B cell (primary cell): ENCODE results near the gene KIF4B. TPM values are rescaled to one million over a fixed set of nuclear protein-coding genes. Genes with fewer than 3 reads are reported as not detected.

ENCODE experiments used
- ATAC-seq: fragments of 200-7000 bp; cut with Tn5 transposase; one replicate; pipeline ENCODE4 v1.10.0; 2021; ENCODE audit warnings: low read depth, mild to moderate bottlenecking, moderate number of reproducible peaks, moderate library complexity
- CTCF ChIA-PET: fragments of 350-600 bp; sonication (Branson Sonifier 250); formaldehyde crosslinking; loops from one replicate; lab custom pipeline; 2021; ENCODE audit warnings: antibody characterized with exemption, inconsistent platforms; lab: Charles Lee
- POLR2A ChIA-PET: fragments of 350-600 bp; sonication (Branson Sonifier 250); formaldehyde crosslinking; loops from one replicate; lab custom pipeline; 2021; ENCODE audit warnings: antibody characterized with exemption; lab: Charles Lee
- DNase-seq: peaks from one replicate; pipeline ENCODE4 v3.0.0; 2013
- H2AFZ ChIP-seq: 2 replicates; pipeline ENCODE4 v1.6.1; 2012; ENCODE audit warnings: mild to moderate bottlenecking, low read depth, low read length; ENCODE audit not compliant: insufficient read depth, poor library complexity, severe bottlenecking
- H3K27ac ChIP-seq, 2 donors: 1 replicate in 1 of 2; 2 replicates in 1 of 2; pipeline ENCODE4 v1.5.1; 2012 to 2013; ENCODE audit warnings: low read length in 2 of 2, mild to moderate bottlenecking in 2 of 2, moderate library complexity in 1 of 2
- H3K27me3 ChIP-seq, 4 experiments: fragments of 200-600 bp in 1 of 4; sonication (generic) in 1 of 4; replicated peaks in 1 of 4; 1 replicate in 2 of 4; 2 replicates in 2 of 4; pipeline versions ENCODE4 v1.6.1 to v1.7.0; 2013 to 2016; ENCODE audit warnings: low read length in 3 of 4, mild to moderate bottlenecking in 2 of 4, mixed read lengths in 1 of 4, moderate library complexity in 1 of 4; ENCODE audit not compliant: insufficient read depth in 4 of 4, control insufficient read depth in 3 of 4; ENCODE audit errors: control extremely low read depth in 1 of 4
- H3K36me3 ChIP-seq, 2 experiments: replicated peaks in 1 of 2; 1 replicate in 1 of 2; 2 replicates in 1 of 2; pipeline versions ENCODE4 v1.6.1 to v1.7.1; 2013; ENCODE audit warnings: low read length in 1 of 2; ENCODE audit not compliant: insufficient read depth in 2 of 2, control insufficient read depth in 1 of 2; ENCODE audit errors: control extremely low read depth in 1 of 2, extremely low read depth in 1 of 2
- H3K4me1 ChIP-seq, 2 donors: fragments of 200-600 bp in 1 of 2; sonication (generic) in 1 of 2; 1 replicate in 1 of 2; 2 replicates in 1 of 2; pipeline versions ENCODE4 v1.5.1 to v1.6.1; 2013 to 2017; ENCODE audit warnings: low read length in 2 of 2; ENCODE audit not compliant: control insufficient read depth in 2 of 2, insufficient read depth in 2 of 2
- H3K4me2 ChIP-seq: replicated peaks from 2 replicates; pipeline ENCODE3; 2012; ENCODE audit warnings: mild to moderate bottlenecking, low read depth, low read length; ENCODE audit not compliant: poor library complexity, severe bottlenecking
- H3K4me3 ChIP-seq, 5 experiments: fragments of 200-600 bp in 1 of 5; sonication (generic) in 1 of 5; 1 replicate in 3 of 5; 2 replicates in 2 of 5; pipeline versions ENCODE4 v1.5.1 to v1.7.0; 2011 to 2016; ENCODE audit warnings: low read length in 4 of 5, mild to moderate bottlenecking in 4 of 5, low read depth in 2 of 5, control low read depth in 1 of 5, moderate library complexity in 1 of 5; ENCODE audit not compliant: insufficient read depth in 1 of 5; ENCODE audit errors: control extremely low read depth in 1 of 5, extremely low read depth in 1 of 5
- H3K79me2 ChIP-seq: fragments of 200-600 bp; sonication (generic); one replicate; pipeline ENCODE4 v1.6.0; 2016; ENCODE audit warnings: low read length; ENCODE audit not compliant: control insufficient read depth, insufficient read depth
- H3K9ac ChIP-seq: fragments of 200-600 bp; sonication (generic); 2 replicates; pipeline ENCODE4 v1.6.1; 2017; ENCODE audit warnings: mild to moderate bottlenecking, low read length, moderate library complexity
- H3K9me3 ChIP-seq, 3 donors: one replicate each; pipeline versions ENCODE4 v1.6.1 to v1.7.1; 2013; ENCODE audit warnings: low read length in 2 of 3; ENCODE audit not compliant: control insufficient read depth in 2 of 3, insufficient read depth in 1 of 3; ENCODE audit errors: control extremely low read depth in 1 of 3
- H4K20me1 ChIP-seq: 2 replicates; pipeline ENCODE4 v1.6.0; 2012; ENCODE audit warnings: mild to moderate bottlenecking, low read length; ENCODE audit not compliant: insufficient read depth, control insufficient read depth, poor library complexity, severe bottlenecking
- H3K27ac Mint-ChIP-seq: one replicate; pipeline ENCODE4 v1.8.0; 2021; ENCODE audit warnings: mixed read lengths
- H3K27me3 Mint-ChIP-seq: one replicate; pipeline ENCODE4 v1.8.0; 2021; ENCODE audit warnings: mixed read lengths
- H3K4me1 Mint-ChIP-seq: one replicate; pipeline ENCODE4 v1.8.0; 2021; ENCODE audit warnings: mixed read lengths
- H3K4me3 Mint-ChIP-seq: one replicate; pipeline ENCODE4 v1.8.0; 2021; ENCODE audit warnings: mixed read lengths
- H3K9me3 Mint-ChIP-seq: one replicate; pipeline ENCODE4 v1.8.0; 2022; ENCODE audit warnings: mixed read lengths; ENCODE audit not compliant: insufficient read depth
- CTCF ChIP-seq: fragments of 200-600 bp; IDR thresholded peaks from one replicate; pipeline ENCODE4 v1.8.0; 2022; ENCODE audit warnings: antibody characterized with exemption, mild to moderate bottlenecking
- EZH2 ChIP-seq: IDR thresholded peaks from 2 replicates; pipeline ENCODE4 v1.6.1; 2012; ENCODE audit warnings: borderline replicate concordance, low read depth, mild to moderate bottlenecking, moderate library complexity, low read length; ENCODE audit not compliant: insufficient read depth, poor library complexity, severe bottlenecking
- WGBS: methylation state at CpG from one replicate; pipeline ENCODE4 v1.1.5; 2013; ENCODE audit warnings: missing lambda C conversion rate; ENCODE audit not compliant: insufficient coverage; 5-methylcytosine and 5-hydroxymethylcytosine counted together
- intact Hi-C: fragments of 100-400 bp; cut with micrococcal nuclease; formaldehyde crosslinking; loops from one replicate; pipeline ENCODE4 v1.10.0; 2022
- polyA plus RNA-seq: library from polyadenylated mRNA; depleted of rRNA; stranded (reverse); fragments of >200 nt; gene quantifications from 2 replicates; pipeline ENCODE4 v1.2.3, GENCODE V29; 2012
- total RNA-seq, 2 donors: library from RNA; stranded (reverse); fragments of 120-200 nt in 1 of 2; gene quantifications; 1 replicate in 1 of 2; 2 replicates in 1 of 2; pipeline versions ENCODE4 v1.2.3 to v1.2.4, GENCODE V29; 2013 to 2022

The KIF4B gene
- total and polyA plus RNA-seq, 2 donors (not counting 1 experiment from before 2014, with no cell fraction given), result not detected

- TF ChIP-seq EZH2 (no peak), CTCF (no peak)
- H3K27me3 Mint-ChIP-seq, result peaks cover 27% of the 10 kb centered on the region
- intact Hi-C loops, result no loop called here
- no peak overlapping the region for H2AFZ ChIP-seq
- DNase-seq (no peak), ATAC-seq (no peak)
- H3K4me3 ChIP-seq, result no peak overlapping the region
- peaks cover 1% of the 10 kb centered on the region for H3K9me3 Mint-ChIP-seq
- peaks cover 0 to 9% (median 2%) of the 10 kb centered on the region in 3 donors for H3K9me3 ChIP-seq
- no peaks in the 10 kb centered on the region for H3K79me2 ChIP-seq
- H3K27me3 ChIP-seq, result no peaks in the 10 kb centered on the region
- no peak overlapping the region for H3K4me3 Mint-ChIP-seq
- 55% methylated on average over 3 of the region's 3 CpGs for WGBS
- ChIA-PET CTCF (no interaction called here), POLR2A (no interaction called here)
- H3K4me2 ChIP-seq, result no peak overlapping the region
- H3K4me1 Mint-ChIP-seq, result no peaks in the 10 kb centered on the region
- no peak overlapping the region for H3K27ac Mint-ChIP-seq
- no peaks in the 10 kb centered on the region for H3K4me1 ChIP-seq
- no peaks in the 10 kb centered on the region for H3K36me3 ChIP-seq
- H3K27ac ChIP-seq, result no peak overlapping the region
- H3K9ac ChIP-seq, result no peak overlapping the region
- H4K20me1 ChIP-seq, result no peaks in the 10 kb centered on the region
Observed at GRCh38 chr5:155023320-155023719, 9.8 kb downstream of the KIF4B start.

- Histone ChIP-seq H3K9me3 (peaks cover 0 to 9% (median 2%) of the 10 kb centered on the region in 3 donors), H4K20me1 (no peaks in the 10 kb centered on the region), H3K27me3 (no peaks in the 10 kb centered on the region), H3K27ac (no peak overlapping the region), H3K9ac (no peak overlapping the region), H3K36me3 (no peaks in the 10 kb centered on the region), H2AFZ (no peak overlapping the region), H3K4me3 (no peak overlapping the region), H3K4me2 (no peak overlapping the region), H3K79me2 (no peaks in the 10 kb centered on the region), H3K4me1 (no peaks in the 10 kb centered on the region)
- WGBS, result 77% methylated on average over 5 of the region's 5 CpGs
- ATAC-seq (no peak), DNase-seq (no peak)
- no peak overlapping the region for H3K4me3 Mint-ChIP-seq
- intact Hi-C loops, result no loop called here
- peaks cover 27% of the 10 kb centered on the region for H3K27me3 Mint-ChIP-seq
- no peaks in the 10 kb centered on the region for H3K4me1 Mint-ChIP-seq
- H3K27ac Mint-ChIP-seq, result no peak overlapping the region
- POLR2A ChIA-PET, result no interaction called here
- TF ChIP-seq EZH2 (no peak), CTCF (no peak)
- H3K9me3 Mint-ChIP-seq, result peaks cover 4% of the 10 kb centered on the region
- CTCF ChIA-PET, result no interaction called here
Observed at GRCh38 chr5:155024015-155024414, 10.5 kb downstream of the KIF4B start.
